Stimulated activated CD8-positive, alpha-beta memory T cell treated with anti-CD3 and anti-CD28 coated beads, Interleukin-15, amount 100 ng/mL, for 4 hours (primary cell): ENCODE measurements around the gene PRKG1.
"Not testable (repeated sequence)": the region's sequence is repeated elsewhere in the genome, so short reads cannot be mapped to it uniquely, and the experiment has no call there.

ENCODE experiments used
- DNase-seq, 2 donors: peaks; one replicate each; pipeline ENCODE4 v3.0.0-alpha.2; 2020; ENCODE audit warnings: low read depth in 2 of 2

PRKG1 gene

DNA sequence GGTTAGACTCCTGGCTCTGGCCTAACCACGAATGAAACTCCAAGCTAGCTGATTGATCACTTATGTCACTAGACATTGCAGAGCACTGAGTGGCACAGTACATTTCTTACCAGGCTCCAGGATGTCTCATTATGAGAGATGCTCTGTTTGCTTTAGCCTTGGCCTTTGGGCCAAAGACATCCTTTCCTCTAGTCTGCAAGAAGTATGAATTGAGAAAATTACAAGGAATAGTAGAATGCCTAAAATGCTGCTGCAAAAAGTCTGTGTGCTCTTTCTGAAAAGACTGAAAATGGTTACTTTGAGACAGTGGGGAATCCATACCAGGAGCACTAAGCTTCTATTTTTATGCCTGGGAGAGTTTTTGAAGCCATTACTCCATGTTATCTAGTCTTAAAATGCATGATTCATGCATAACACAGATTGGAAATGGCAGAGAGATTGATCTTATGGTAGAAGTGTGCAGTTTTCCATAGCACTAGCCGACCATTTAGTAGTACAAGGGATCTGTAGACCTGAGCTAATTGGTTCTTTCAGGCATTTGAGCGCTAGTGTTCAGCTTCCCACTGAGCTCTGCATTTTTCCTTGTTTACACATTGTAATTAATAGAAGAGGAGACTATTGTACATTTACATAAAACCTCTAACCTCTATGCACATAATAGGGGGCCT lies 303.8 kb downstream of the PRKG1 start:
- DNase-seq: no peak

DNA sequence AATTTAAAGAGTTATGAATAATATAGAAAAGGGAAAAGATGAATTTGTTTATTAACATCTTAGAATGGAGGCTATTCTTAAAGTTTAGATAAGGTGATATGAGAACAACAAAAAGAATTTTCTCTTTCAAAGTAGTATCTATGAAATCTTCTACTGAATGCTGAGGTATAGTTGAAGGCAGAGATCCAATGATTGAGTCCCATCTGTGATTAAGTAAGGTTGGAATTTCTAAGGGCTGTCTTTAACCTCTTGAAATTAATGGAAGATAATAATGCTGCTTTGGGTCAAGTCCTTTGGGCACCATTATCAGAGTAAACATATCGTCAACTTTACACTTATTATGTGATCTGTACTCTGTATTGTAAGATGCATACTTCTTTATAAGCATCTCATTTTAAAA lies 307.9 kb downstream of the PRKG1 start:
- DNase-seq: no peak

DNA sequence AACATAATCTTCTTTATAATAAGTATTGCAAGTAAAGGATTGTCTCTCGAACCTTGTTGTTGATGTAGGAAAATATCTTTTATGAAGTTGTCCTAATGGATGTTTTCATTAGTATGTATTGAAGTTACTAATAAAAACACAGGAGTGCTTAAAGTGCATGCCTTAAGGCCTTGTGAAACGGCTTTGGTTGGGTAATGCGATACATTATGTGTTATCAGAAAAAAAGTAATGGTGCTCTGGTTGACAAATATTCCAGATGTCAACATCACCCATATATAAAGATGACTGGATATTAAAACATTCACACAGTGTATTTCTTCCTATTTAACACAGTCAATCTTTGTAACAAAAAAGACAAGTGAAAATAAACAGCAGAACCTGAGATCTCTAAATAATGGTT lies 310.7 kb downstream of the PRKG1 start:
- DNase-seq: no peak

DNA sequence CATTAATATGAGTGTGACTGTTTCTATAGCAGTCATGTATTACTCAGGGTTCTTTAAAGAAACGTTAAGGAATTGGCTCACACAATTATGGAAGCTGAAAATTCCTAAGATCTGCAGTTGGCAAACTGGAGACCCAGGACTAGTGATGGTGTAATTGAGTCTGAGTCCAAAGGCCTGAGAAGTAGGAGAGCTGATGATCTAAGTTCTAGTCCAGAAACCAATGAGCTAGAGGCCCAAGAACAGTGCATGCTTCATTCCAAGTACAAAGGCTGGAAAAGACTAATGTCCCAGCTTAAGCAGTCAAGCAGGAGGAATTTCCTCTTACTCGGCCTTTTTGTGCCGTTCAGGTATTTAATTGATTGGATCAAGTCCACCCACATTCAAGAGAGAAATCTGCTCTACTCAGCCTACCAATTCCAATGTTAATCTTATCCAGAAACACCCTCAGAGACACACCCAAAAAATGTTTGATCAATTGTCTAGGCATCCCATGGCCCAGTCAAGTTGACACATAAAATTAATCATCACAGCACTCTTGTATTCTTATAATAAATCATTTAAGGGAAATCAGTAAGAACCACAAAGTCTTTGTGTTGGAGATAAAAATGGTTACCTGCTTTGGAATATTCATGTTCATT lies 312.1 kb downstream of the PRKG1 start:
- DNase-seq: no peak

DNA sequence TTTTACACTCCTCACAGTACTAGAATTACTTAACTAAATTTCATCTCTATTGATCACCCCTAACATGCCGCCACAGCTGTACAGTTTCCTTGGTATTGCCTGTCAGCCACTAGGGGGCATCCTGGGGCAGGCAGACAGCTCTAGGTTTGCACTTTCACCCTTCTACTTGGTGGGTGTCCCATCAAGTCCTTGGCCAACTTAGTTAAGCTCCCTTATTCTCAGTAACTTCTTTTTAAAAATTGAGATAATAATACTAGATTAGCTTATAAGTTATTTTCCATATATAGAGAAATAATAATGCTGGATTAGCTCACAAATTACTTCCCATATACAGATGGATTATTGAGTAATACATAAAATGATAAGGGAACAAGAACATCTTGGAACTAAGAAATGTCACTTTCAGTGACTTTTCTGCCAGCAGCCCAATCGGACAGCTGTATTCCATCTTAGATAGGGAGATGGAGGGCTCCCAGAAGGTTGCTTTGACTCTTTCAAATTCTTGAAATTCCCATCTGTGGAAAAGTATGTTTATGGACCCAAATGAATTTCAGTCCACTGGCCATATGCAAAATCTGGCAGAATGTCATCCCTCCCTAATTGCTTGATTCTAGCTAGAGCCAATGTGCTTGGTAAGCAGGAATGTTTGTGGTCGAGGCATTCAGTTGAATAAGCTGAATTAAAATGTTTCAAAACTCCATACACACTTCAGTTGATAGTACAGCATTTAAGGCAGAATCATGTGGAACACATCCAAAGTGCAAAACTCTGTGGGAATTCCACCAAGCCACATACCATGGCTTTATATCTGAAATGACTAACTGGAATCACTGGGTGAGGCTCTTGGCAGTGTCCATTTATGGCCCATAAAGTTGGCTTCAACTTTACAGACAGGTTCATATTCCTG lies 315.4 kb downstream of the PRKG1 start:
- DNase-seq: no peak

DNA sequence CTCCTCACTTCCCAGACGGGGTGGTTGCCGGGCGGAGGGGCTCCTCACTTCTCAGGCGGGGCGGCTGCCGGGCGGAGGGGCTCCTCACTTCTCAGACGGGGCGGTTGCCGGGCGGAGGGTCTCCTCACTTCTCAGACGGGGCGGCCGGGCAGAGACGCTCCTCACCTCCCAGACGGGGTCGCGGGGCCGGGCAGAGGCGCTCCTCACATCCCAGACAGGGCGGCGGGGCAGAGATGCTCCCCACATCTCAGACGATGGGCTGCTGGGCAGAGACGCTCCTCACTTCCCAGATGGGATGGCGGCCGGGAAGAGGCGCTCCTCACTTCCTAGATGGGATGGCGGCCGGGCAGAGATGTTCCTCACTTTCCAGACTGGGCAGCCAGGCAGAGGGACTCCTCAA lies 318.7 kb downstream of the PRKG1 start:
- DNase-seq: not testable (repeated sequence)

DNA sequence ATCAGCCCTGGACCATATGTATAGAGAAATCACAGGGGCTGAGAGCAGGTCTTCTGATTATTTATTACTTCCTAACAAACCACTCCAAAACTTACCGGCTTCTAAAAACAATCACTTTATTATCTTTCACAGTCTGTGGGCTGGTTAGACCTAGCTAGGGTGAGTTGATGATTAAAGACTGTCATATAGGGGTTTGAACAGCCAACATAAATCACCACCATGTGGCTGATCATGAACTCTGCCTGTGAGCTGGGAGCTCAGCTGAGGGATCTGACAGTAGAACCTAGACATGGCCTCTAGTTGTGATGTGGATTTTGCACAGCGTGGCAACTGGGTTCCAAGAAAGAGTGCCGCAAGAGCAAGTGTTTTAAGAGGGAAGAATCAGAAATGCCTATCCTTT lies 319.8 kb downstream of the PRKG1 start:
- no peak for DNase-seq

DNA sequence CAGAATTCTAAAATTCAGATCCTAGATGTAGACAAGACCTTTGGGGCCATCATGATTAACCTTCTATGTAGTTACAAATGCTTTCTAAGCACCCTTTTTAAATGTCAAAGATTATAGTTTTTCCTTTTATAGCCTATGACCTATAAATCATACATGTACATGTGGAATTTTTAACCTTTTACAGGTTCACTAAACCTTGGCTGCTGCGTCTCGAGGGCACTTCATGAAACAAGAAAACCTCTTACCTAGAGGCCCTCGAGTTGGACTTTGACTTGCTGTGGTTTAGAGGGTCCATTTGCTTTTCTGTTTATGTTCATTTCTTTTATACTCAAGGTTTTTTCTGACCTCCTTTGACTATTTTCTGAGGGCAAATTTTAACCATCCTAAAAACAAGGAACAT lies 323.0 kb downstream of the PRKG1 start:
- no peak for DNase-seq

DNA sequence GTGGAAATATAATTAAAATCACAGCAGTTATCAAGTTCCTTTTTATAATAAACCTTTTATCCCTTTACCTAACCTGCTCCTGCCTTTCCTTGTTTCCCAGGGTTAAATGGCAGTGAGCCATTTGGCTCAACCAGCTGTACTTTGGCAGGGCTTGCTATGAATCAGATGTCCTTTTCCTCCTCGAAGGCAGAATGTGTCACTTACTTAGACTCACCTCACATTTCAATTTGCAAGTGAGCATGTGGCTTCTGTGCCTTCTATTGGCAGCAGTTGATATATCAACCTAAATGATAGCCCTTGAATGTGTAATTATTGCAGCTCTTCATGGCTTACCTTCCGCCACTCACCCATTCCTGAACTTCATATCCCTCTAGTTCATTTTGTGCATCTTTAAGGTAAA lies 323.4 kb downstream of the PRKG1 start:
- DNase-seq: no peak

DNA sequence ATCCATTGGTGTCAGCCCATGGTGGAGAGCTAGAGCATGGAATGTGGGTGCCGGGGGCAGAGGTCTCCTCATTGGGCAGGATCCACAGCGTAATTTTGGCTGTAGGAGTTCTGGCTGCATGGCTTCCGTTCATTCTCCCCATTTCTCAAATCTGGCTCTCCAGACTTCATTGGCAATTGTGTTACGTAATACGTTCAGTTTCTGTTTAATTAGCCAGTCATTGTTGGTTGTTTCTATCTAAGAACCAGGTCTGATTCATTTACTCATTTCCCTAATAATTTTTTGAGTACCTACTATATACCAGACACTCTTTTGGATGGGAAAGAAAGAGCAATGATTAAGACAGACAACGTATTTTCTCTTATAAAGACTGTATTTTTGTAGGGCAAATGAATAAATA lies 325.6 kb downstream of the PRKG1 start:
- no peak for DNase-seq

DNA sequence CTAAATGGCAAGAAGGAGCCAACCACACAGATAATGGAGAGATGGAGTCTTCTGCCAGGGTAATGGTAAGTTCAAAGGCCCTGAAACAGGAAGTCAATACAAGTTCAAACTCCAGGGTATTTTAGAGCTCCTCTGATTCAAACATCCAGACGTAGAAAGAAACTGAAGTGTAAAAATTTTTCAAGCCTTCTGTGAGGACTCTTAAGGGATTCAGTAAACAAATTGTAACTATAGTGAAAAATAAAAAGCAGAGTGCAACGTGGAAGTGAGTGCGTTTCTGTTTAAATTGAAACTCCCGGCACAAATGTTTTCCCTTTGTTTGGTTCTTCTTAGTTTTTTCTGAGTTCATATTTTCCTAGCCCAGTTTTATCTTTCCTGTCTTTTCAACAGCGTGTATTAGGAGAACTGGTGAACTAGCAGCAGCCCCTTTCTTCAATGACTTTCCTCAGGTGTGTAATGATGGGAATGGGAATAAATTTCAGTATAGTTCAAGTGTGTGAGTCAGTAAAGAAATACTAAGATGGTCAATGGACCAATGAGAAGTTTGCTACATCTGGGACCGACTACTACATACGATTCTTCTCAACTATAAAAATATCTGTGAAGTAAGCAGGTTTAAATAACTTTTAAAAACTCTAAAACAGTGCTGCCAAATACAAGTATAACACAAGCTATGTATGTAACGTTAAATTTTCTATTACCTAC lies 326.3 kb downstream of the PRKG1 start:
- DNase-seq: no peak

DNA sequence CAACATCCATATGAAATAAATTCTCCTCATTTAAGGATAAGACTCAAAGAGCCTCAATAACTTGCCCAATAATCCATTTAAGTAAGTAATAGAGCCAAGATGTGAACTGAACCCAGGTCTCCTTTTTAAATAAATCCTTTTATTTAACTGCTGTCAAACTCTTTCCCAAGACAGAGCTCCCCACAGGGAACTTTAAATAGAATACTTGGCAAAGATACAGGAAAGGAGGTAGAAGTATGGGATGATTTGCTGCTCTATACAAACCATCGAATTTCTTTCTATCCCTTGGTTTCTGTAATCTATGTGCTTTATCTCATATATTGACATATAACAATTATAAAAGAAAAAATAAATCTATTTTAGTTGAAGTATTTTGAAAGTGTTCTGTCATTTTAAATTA lies 329.2 kb downstream of the PRKG1 start:
- no peak for DNase-seq

DNA sequence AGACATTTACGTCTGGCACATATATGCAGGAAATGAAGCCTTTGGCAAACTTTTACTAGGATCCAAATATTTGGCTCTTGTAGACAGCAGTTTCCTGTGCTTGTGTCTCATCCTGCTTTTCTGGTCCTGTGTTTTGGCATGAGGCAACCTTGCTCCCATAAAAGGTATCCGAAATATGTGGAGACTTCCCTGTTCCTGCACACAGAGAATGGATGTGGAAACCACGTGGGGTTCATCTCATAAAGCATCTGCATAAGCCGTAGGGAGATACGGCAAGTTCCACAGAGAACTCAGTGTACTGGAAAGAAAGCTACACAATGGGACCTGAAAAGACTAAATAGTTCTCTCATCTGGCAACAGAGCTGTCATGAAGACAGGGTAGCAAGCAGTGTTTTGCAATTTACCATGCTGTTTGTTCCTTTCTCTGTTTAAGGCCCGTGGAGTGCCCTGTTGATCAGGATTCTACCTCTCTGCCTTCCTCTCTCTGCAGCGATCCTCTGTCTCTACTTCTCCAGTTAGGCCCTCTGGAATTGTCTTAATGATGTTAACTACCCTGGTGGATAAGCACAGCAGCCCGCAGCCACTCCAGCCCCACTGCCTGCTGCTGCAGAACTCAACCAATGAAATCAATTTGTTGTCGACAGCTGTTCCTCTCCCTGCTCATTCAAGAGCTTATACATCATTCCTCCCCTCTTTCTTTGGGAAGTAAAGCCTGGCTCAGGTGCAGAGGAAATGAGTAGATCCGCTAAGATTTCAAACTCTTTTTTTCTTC lies 331.5 kb downstream of the PRKG1 start:
- no peak for DNase-seq

DNA sequence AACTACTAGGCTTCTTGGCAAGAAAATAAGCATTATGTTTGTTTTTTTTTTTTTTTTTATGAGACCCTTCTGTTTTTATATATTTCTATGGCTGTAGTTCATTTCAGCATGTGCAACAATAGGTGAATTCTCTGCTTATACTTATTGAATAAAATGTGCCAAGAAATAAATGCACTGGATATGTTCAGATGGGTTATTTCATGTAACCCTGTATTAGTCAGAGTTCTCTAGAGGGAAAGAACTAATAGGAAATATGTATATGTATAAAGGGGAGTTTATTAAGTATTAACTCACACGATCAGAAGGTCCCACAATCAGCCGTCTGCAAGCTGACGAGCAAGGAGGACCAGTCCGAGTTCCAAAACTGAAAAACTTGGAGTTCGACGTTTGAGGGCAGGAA lies 332.3 kb downstream of the PRKG1 start:
- DNase-seq: no peak

DNA sequence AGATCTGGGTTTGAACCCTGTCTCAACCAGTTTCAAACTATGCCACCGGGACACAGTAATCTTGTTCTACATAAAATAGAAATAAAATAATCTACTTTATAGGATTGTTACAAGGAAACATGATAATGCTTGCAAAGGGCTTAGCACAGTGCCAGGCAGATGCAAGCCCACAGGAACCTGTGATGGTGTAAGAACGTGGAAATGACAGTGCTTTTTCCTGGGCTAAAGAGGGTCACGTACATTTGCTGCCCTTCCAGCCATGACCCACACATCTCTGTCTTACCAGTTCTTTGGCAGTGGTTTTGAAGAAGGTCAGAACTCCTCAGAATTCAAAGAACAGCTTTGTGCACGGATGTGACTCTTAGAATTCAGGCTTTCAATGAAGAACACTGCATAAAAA lies 342.2 kb downstream of the PRKG1 start:
- DNase-seq: no peak

DNA sequence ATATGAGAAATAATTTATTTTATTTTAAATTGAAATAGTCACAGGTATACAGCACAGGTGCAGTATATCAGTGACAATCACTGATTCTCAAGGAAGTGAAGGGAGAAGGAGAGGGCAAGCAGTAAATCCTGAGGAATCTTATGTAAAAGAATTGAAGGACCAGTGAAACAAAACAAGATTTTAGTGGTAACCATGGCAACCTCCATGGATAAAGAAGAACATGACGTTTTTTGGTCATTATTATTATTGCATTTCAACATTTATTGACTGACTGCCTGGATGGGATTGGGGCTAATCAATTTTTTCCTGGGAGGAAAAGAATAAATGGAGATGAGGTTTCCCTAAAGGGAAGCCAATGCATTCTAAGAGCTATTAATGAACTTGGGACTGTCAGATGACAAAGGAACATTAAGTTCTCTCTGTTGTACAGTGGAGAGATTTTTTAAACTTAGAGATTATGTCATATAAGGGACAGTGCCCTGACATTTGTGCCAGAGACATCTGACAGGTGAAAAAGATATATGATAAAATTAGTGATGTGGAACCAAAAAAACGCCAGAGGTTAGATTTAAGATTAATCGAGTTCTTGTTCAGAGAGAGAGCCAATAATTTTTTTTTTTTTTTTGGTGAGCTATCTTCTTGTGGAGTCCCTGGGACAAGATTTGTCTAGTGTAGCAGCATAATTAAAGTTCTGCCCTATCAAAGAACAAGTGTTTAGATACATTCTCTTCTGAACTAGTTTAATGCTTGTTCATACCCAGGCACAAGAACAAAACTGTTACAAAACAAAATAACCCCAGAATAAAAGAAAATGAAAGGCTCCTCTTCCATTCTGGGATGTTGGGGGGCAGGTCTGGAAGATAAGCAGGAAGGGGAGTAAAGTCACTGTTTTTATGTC lies 345.2 kb downstream of the PRKG1 start:
- no peak for DNase-seq

DNA sequence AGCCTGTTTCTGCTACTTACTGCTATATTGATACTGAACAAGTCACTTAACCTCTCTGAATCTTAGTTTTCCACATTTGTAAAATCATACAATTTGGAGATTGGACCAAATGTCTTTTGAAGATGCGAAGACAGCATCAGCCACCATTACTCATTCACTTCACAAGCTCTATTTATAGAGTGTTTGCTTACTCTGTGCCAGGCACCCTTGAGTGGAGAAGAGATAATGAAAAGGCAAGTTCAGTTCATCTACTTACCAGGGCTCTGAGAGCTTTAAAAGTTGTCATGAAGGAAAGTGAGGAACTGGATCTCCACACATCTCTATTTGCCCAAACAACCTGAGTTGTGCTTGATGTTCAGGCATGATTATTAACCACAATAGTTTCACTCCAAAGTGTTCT lies 347.6 kb downstream of the PRKG1 start:
- no peak for DNase-seq

DNA sequence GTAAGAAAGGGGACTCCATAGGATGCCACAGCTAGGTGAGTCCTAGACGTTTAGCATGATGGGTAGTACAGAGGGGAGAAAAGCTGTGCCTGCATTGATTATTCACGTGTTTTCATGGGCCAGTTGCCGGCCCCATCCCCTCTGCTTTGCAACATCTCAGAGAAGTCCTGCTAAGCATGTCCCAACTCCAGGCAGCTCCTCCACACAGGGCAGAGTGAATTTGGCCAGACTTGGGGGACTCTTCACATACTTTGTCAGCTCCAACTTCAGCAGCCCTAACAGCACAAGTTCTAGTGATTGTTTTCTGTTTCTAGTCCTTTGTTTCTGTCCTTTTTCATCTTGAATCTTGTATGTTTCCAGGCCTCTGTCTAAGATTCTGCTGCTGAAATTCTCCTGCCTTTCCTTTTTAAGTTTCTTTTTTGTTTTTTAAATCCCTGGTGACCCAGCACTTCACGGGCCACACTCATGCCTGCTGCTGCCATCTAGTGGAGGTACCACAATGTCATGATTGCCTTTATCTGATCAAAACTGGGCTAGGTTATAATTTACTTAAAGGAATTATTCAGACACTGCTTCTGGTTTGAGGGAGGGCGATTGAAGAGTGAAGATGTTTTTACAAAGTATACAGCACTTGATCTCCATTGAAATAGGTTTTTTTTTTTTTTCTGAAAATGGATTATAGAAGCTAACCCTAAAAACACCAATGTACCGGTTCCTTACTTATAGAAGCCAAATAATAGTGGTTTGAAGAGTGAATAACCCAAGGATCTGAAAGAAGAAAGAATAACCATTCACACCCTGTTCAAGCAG lies 348.2 kb downstream of the PRKG1 start:
- DNase-seq: no peak

DNA sequence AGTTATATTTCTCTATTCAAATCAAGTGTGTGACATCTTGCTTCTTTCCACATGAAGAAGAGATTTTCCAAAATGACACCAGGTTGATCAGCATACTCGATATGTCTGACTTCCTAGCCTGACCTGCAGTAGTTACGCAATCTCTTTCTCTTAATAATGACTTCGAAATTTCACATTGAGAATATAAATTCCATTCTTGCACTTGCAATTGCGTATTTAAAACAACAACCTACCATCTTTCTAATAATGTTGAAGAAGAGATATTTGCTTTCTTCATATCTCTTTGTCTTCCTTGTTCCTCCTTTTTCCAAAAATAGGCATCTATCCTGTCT lies 348.8 kb downstream of the PRKG1 start:
- no peak for DNase-seq

DNA sequence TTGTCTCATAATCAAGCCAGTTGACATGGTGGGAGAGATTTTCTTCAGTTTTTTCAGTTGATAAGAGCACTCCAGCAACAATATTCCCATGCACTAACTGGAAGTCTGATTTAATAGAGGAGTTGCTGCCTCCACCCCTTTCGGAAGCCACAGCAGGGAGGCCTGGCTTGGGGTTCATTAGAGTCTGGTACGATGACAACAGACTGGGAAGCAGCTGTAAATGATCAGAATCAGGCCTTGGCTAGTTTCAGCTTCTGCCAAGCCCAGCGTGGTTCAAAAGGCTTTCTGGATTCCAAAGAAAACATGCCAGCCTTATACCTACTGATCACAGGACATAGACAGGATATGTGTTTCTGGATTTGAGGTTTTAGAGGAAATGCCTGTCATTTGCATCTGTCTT lies 351.1 kb downstream of the PRKG1 start:
- no peak for DNase-seq
